IMR-90 (cell line): ENCODE results near the gene MUC5B. TPM values are rescaled to one million over a fixed set of nuclear protein-coding genes. Genes with fewer than 3 reads are reported as not detected.

Experiments used
- ATAC-seq: fragments of 200-7000 bp; cut with Tn5 transposase; 2 replicates; pipeline ENCODE4 v1.9.1; 2020; ENCODE audit warnings: low read depth, mild to moderate bottlenecking, moderate library complexity
- BruUV-seq: library from RNA; stranded (reverse); fragments of 400-500 nt; replicated peaks from 2 replicates; lab custom pipeline; 2021; lab: Mats Ljungman, UMichigan
- CTCF ChIA-PET: fragments of 300-600 bp; formaldehyde crosslinking; extraction: SDS; loops from one replicate; lab custom pipeline; 2021; ENCODE audit warnings: antibody characterized with exemption; lab: Yijun Ruan, JAX
- POLR2A ChIA-PET: fragments of 300-600 bp; sonication (Branson Sonifier 250); formaldehyde crosslinking; loops from one replicate; lab custom pipeline; 2022; ENCODE audit warnings: antibody characterized with exemption; ENCODE audit not compliant: unreplicated experiment; lab: Charles Lee
- DNase-seq: peaks from one replicate; pipeline ENCODE4 v3.0.0; 2013
- H2AFZ ChIP-seq: replicated peaks from 2 replicates; pipeline ENCODE3; 2013; ENCODE audit warnings: low read length, mild to moderate bottlenecking; ENCODE audit not compliant: poor library complexity
- H2AK5ac ChIP-seq: 2 replicates; pipeline ENCODE4 v1.6.1; 2013; ENCODE audit warnings: low read depth, low read length, inconsistent platforms
- H2AK9ac ChIP-seq: replicated peaks from 2 replicates; pipeline ENCODE3; 2013; ENCODE audit warnings: mild to moderate bottlenecking, low read depth, low read length, moderate library complexity; ENCODE audit not compliant: poor library complexity
- H2BK120ac ChIP-seq: 2 replicates; pipeline ENCODE4 v1.6.1; 2013; ENCODE audit warnings: low read depth, low read length, inconsistent platforms
- H2BK15ac ChIP-seq: 3 replicates; pipeline ENCODE4 v1.6.1; 2013; ENCODE audit warnings: low read depth, low read length, inconsistent platforms
- H2BK20ac ChIP-seq: 2 replicates; pipeline ENCODE4 v1.6.1; 2013; ENCODE audit warnings: low read depth, mild to moderate bottlenecking, inconsistent platforms, low read length, moderate library complexity
- H2BK5ac ChIP-seq: 2 replicates; pipeline ENCODE4 v1.6.1; 2013; ENCODE audit warnings: mild to moderate bottlenecking, low read depth, low read length, inconsistent platforms; ENCODE audit not compliant: poor library complexity, severe bottlenecking
- H3K14ac ChIP-seq: replicated peaks from 2 replicates; pipeline ENCODE4 v1.6.1; 2013; ENCODE audit warnings: low read depth, low read length, inconsistent platforms
- H3K18ac ChIP-seq: 2 replicates; pipeline ENCODE4 v1.6.1; 2013; ENCODE audit warnings: low read depth, low read length, control low read depth
- H3K23ac ChIP-seq: 2 replicates; pipeline ENCODE4 v1.6.1; 2013; ENCODE audit warnings: low read depth, low read length, inconsistent platforms
- H3K27ac ChIP-seq: 2 replicates; pipeline ENCODE4 v1.5.1; 2013; ENCODE audit warnings: mild to moderate bottlenecking, control low read depth, low read length; ENCODE audit not compliant: insufficient read depth
- H3K27me3 ChIP-seq: 2 replicates; pipeline ENCODE4 v1.6.1; 2013; ENCODE audit warnings: low read length; ENCODE audit not compliant: control insufficient read depth, insufficient read depth
- H3K36me3 ChIP-seq: 2 replicates; pipeline ENCODE4 v1.6.1; 2013; ENCODE audit warnings: low read length, mixed read lengths; ENCODE audit not compliant: control insufficient read depth, insufficient read depth
- H3K4ac ChIP-seq: 2 replicates; pipeline ENCODE4 v1.6.1; 2013; ENCODE audit warnings: low read depth, low read length, inconsistent platforms
- H3K4me1 ChIP-seq: 2 replicates; pipeline ENCODE4 v1.6.1; 2013; ENCODE audit warnings: low read length, mixed read lengths; ENCODE audit not compliant: control insufficient read depth, insufficient read depth
- H3K4me2 ChIP-seq: 2 replicates; pipeline ENCODE4 v1.6.1; 2013; ENCODE audit warnings: low read depth, mild to moderate bottlenecking, control low read depth, low read length, moderate library complexity
- H3K4me3 ChIP-seq: 2 replicates; pipeline ENCODE4 v1.5.1; 2013; ENCODE audit warnings: low read depth, mild to moderate bottlenecking, control low read depth, low read length, moderate library complexity; ENCODE audit not compliant: insufficient read depth
- H3K56ac ChIP-seq: 2 replicates; pipeline ENCODE4 v1.6.1; 2013; ENCODE audit warnings: low read length, inconsistent platforms; ENCODE audit not compliant: insufficient read depth; ENCODE audit errors: extremely low read depth
- H3K79me1 ChIP-seq, 2 experiments: 2 replicates each; pipeline ENCODE4 v1.6.1; 2013; ENCODE audit warnings: low read length in 2 of 2, inconsistent platforms in 1 of 2, low read depth in 1 of 2
- H3K9ac ChIP-seq: 2 replicates; pipeline ENCODE4 v1.6.1; 2013; ENCODE audit warnings: low read depth, low read length, control low read depth
- H3K9me1 ChIP-seq: 2 replicates; pipeline ENCODE4 v1.6.1; 2013; ENCODE audit warnings: low read length, inconsistent platforms; ENCODE audit not compliant: insufficient read depth
- H3K9me3 ChIP-seq: 2 replicates; pipeline ENCODE4 v1.6.1; 2013; ENCODE audit warnings: low read length; ENCODE audit not compliant: control insufficient read depth, insufficient read depth
- H4K20me1 ChIP-seq: 2 replicates; pipeline ENCODE4 v1.6.1; 2013; ENCODE audit warnings: low read length, inconsistent platforms; ENCODE audit not compliant: insufficient read depth
- H4K5ac ChIP-seq: 2 replicates; pipeline ENCODE4 v1.6.1; 2013; ENCODE audit warnings: mild to moderate bottlenecking, low read depth, low read length, control low read depth
- H4K8ac ChIP-seq, 2 experiments: 2 replicates each; pipeline ENCODE4 v1.6.1; 2013; ENCODE audit warnings: low read depth in 2 of 2, low read length in 2 of 2, control low read depth in 1 of 2, inconsistent platforms in 1 of 2
- H4K91ac ChIP-seq: 2 replicates; pipeline ENCODE4 v1.6.1; 2013; ENCODE audit warnings: low read depth, low read length, inconsistent platforms; ENCODE audit not compliant: insufficient read depth
- BHLHE40 ChIP-seq: fragments of 150-350 bp; IDR thresholded peaks from 2 replicates; pipeline ENCODE4 v1.6.1; 2016; ENCODE audit warnings: mild to moderate bottlenecking, low read depth, low read length
- CTCF ChIP-seq: conservative IDR thresholded peaks from 2 replicates; pipeline ENCODE4 v1.5.1; 2012; ENCODE audit warnings: mild to moderate bottlenecking, low read depth, low read length, improper control_type of control experiment
- FOS ChIP-seq: fragments of 150-350 bp; IDR thresholded peaks from 2 replicates; pipeline ENCODE4 v1.6.1; 2016; ENCODE audit warnings: low read depth, low read length
- MAFK ChIP-seq: IDR thresholded peaks from 2 replicates; pipeline ENCODE4 v1.6.1; 2012; ENCODE audit warnings: low read depth, low read length, improper control_type of control experiment
- MAZ ChIP-seq: IDR thresholded peaks from 2 replicates; pipeline ENCODE4 v1.6.1; 2012; ENCODE audit warnings: low read depth, mild to moderate bottlenecking, low read length, improper control_type of control experiment, moderate library complexity, borderline replicate concordance
- MXI1 ChIP-seq: IDR thresholded peaks from 2 replicates; pipeline ENCODE4 v1.6.1; 2012; ENCODE audit warnings: low read depth, mild to moderate bottlenecking, low read length, moderate library complexity, borderline replicate concordance
- NFE2L2 ChIP-seq: fragments of 150-350 bp; IDR thresholded peaks from 2 replicates; pipeline ENCODE4 v1.6.1; 2016; ENCODE audit warnings: low read depth, mild to moderate bottlenecking, low read length
- RFX5 ChIP-seq: IDR thresholded peaks from 2 replicates; pipeline ENCODE4 v1.8.0; 2012; ENCODE audit warnings: low read depth, mild to moderate bottlenecking, low read length, moderate library complexity
- SMC3 ChIP-seq: fragments of 150-350 bp; IDR thresholded peaks from 2 replicates; pipeline ENCODE4 v1.6.1; 2016; ENCODE audit warnings: low read depth, mild to moderate bottlenecking, antibody characterized with exemption, low read length, moderate library complexity
- WGBS, 2 experiments: methylation state at CpG; one replicate each; pipeline versions ENCODE4 v1.1.5 to v1.1.7; 2013; ENCODE audit warnings: missing lambda C conversion rate in 2 of 2; ENCODE audit not compliant: insufficient read length in 1 of 2; ENCODE audit errors: extremely low coverage in 2 of 2; 5-methylcytosine and 5-hydroxymethylcytosine counted together
- dilution Hi-C: fragments of 300-500 bp; cut with HindIII; formaldehyde crosslinking; loops from one replicate; pipeline ENCODE4 v1.14.3; 2018; ENCODE audit warnings: low sequenced_read_pairs; ENCODE audit not compliant: unreplicated experiment
- in situ Hi-C: fragments of 300-500 bp; cut with MboI; formaldehyde crosslinking; loops from 3 replicates; pipeline ENCODE4 v1.14.3; 2019; ENCODE audit warnings: low sequenced_read_pairs, inconsistent platforms, mixed read lengths
- intact Hi-C: fragments of 100-400 bp; cut with micrococcal nuclease; formaldehyde crosslinking; loops from 2 replicates; pipeline ENCODE4 v1.10.0; 2022
- polyA plus RNA-seq, 3 experiments: library from polyadenylated mRNA; depleted of rRNA; stranded (reverse); fragments of >200 nt; gene quantifications; 2 replicates each; pipeline ENCODE4 v1.2.3, GENCODE V29; 2012; ENCODE audit warnings: low replicate concordance in 1 of 3
- total RNA-seq: library from RNA; depleted of rRNA; stranded (reverse); fragments of >200 nt; gene quantifications from 2 replicates; pipeline ENCODE4 v1.2.3, GENCODE V29; 2012

The MUC5B gene
- total and polyA plus RNA-seq, 2 of the 4 experiments (the other 2 are of a cell fraction): not detected

DNA sequence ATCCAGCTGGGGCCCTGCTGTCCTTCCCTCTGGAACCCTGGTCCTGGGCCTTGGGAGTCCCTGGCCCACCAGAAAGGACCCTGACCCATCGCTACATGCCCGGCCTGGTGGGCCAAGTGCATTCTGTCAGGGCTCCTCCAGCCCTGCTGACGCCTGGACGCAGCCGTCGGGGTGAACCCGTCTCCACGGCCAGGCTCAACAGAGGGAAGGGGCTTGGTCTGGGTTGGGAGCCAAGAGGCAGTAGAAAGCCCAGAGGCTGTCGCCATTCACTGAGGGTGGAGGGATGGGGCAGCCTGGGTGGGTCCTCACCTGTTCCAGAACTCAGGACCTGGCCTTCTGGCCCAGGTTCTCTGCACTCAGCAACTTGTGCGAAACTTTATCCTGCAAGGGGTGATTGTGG lies 47.6 kb downstream of the MUC5B start:
- ChIA-PET CTCF (no interaction called here), POLR2A (no interaction called here)
- H3K23ac ChIP-seq: no peak overlapping the region
- no peaks in the 10 kb centered on the region for H3K79me1 ChIP-seq
- ATAC-seq: no peak; the same call in 1 of the 2 replicates
- no peaks in the 10 kb centered on the region for H3K4me1 ChIP-seq
- H3K27me3 ChIP-seq: no peaks in the 10 kb centered on the region
- H3K4ac ChIP-seq: no peak overlapping the region
- H3K14ac ChIP-seq: no peak overlapping the region
- H3K56ac ChIP-seq: no peak overlapping the region
- TF ChIP-seq CTCF (no peak), SMC3 (no peak), RFX5 (no peak), MAZ (no peak), MAFK (no peak), NFE2L2 (no peak), BHLHE40 (no peak), FOS (no peak), MXI1 (no peak)
- no peaks in the 10 kb centered on the region for H4K20me1 ChIP-seq
- H3K4me3 ChIP-seq: no peak overlapping the region
- intact Hi-C loops: no loop called here
- no peak overlapping the region for H2BK5ac ChIP-seq
- no peak overlapping the region for H2BK15ac ChIP-seq
- no peak overlapping the region for H3K4me2 ChIP-seq
- BruUV-seq: no TSS peak
- WGBS, 2 experiments: 86% methylated on average over 7 of the region's 10 CpGs; no CpG with 5 or more reads in 1 of the 2 experiments
- H2AK9ac ChIP-seq: no peak overlapping the region
- H4K91ac ChIP-seq: no peak overlapping the region
- peaks cover 11% of the 10 kb centered on the region; the same call in 1 of the 2 replicates for H3K36me3 ChIP-seq
- dilution Hi-C loops: no loop called here
- no peak overlapping the region for H2AK5ac ChIP-seq
- no peak overlapping the region for H3K27ac ChIP-seq
- no peak for DNase-seq
- no peaks in the 10 kb centered on the region for H3K9me1 ChIP-seq
- no peaks in the 10 kb centered on the region for H3K9me3 ChIP-seq
- H4K5ac ChIP-seq: no peak overlapping the region
- no peak overlapping the region for H3K18ac ChIP-seq
- H2BK20ac ChIP-seq: no peak overlapping the region
- H2BK120ac ChIP-seq: no peak overlapping the region
- H2AFZ ChIP-seq: no peak overlapping the region
- in situ Hi-C loops: no loop called here
- no peak overlapping the region for H3K9ac ChIP-seq
- H4K8ac ChIP-seq: no peak overlapping the region
